Stimulated activated CD8-positive, alpha-beta memory T cell treated with anti-CD3 and anti-CD28 coated beads, Interleukin-7, amount 100 ng/mL, for 4 hours (primary cell): Measurements from ENCODE around the gene ZNF74.
"Not testable (repeated sequence)": the region's sequence is repeated elsewhere in the genome, so short reads cannot be mapped to it uniquely, and the experiment has no call there.

Source experiments
- DNase-seq, 2 donors: peaks; one replicate each; pipeline ENCODE4 v3.0.0-alpha.2; 2020; ENCODE audit warnings: low read depth in 2 of 2

Gene ZNF74

DNA sequence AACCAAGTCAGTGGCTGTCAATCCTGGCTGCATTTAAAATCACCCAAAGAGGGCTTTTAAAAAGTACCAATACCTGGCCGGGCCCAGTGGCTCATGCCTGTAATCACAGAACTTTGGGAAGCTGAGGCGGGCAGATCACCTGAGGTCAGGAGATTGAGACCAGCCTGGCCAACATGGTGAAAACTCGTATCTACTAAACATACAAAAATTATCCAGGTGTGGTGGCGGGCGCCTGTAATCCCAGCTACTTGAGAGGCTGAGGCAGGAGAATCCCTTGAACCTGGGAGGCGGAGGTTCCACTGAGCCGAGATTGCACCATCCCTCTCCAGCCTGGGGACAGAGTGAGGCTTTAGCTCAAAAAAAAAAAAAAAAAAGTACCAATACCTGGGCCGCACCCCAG, 17.7 kb upstream of the ZNF74 start:
- not testable (repeated sequence) for DNase-seq

DNA sequence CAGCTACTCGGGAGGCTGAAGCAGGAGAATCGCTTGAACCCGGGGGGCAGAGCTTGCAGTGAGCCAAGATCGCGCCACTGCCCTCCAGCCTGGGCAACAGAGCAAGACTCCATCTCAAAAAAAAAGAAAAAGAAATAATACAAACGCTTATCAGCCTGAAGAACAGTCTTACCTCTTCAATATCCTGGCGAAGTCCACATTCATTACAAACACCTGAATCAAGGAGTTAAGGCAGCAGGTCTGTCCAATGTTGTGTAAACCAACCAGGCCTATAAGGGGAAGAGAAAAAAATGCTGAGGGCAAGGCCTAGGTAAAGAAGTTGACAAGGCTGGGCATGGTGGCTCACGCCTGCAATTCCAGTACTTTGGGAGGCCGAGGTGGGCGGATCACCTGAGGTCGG, 17.0 kb upstream of the ZNF74 start:
- DNase-seq, result not testable (repeated sequence)

DNA sequence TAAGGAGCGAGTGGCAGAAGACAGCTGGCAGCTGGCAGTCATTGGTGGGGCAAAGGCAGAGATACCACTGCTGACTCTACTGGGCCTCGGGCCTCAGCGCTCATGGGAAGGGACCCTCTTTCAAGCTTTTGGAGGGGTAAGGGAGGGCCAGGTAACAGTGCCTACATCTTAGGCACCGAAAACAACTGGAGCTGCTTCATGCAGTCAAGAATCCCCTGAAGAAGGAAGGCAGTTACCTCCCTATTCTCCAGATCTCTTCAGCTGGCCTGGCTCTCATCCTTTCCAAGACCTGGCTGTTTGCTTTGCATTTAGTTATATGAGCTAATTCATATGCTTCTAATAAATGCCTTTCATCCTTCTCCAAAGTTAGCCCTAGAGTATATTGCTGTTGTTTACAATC, 15.8 kb upstream of the ZNF74 start:
- DNase-seq, result no peak

DNA sequence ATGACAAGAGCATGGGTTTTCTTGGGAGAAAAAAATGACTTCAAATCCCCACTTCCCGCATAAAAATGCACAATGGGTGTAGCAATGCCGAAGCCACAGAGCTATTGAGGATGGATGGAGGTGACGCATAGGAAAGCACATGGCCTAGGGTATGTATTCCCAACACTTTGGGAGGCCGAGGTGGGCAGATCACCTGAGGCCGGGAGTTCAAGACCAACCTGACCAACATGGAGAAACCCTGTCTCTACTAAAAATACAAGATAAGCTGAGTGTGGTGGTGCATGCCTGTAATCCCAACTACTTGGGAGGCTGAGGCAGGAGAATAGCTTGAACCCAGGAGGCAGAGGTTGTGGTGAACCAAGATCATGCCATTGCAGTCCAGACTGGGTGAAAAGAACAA, 15.3 kb upstream of the ZNF74 start:
- DNase-seq, result not testable (repeated sequence)

GRCh38 chr22:20380486-20380885, 13.5 kb upstream of the ZNF74 start:
- no peak for DNase-seq

GRCh38 chr22:20383538-20383937, 10.4 kb upstream of the ZNF74 start:
- no peak for DNase-seq

- no peak for DNase-seq
Observed at GRCh38 chr22:20384171-20384570, 9.8 kb upstream of the ZNF74 start.

DNA sequence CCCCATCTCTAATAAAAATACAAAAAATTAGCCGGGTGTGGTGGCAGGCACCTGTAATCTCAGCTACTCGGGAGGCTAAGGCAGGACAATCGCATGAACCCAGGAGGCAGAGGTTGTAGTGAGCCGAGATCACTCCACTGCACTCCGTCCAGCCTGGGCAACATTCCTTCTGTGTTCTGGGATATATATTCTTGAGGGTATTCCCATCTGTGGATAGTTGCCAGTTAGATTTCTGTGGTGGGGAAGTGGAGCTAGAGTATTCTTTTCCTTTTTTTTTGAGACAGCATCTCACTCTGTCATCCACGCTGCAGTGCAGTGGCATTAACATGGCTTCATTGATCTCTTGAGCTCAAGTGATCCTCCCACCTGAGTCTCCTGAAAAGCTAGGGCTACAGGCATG, 9.1 kb upstream of the ZNF74 start:
- no peak for DNase-seq

DNA sequence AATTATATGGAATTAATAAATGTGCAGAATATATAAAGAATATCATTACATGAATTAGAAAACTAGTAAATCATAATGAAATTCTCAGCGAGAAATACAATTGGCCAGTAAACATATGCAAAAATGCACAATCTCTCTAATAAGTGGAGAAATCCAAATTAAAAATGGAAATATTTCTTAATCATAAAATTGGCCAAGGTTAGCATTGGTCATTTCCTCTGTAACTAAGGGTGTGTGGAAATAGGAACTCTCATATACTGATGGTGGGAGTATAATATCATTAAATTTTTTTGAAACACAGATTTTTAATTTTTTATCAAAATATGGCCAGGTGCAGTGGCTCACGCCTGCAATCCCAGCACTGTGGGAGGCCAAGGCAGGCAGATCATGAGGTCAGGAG, 7.6 kb upstream of the ZNF74 start:
- DNase-seq, result no peak

- no peak for DNase-seq
Observed at GRCh38 chr22:20386972-20387371, 7.0 kb upstream of the ZNF74 start.

- DNase-seq, result no peak
Observed at GRCh38 chr22:20388200-20388599, 5.8 kb upstream of the ZNF74 start.

DNA sequence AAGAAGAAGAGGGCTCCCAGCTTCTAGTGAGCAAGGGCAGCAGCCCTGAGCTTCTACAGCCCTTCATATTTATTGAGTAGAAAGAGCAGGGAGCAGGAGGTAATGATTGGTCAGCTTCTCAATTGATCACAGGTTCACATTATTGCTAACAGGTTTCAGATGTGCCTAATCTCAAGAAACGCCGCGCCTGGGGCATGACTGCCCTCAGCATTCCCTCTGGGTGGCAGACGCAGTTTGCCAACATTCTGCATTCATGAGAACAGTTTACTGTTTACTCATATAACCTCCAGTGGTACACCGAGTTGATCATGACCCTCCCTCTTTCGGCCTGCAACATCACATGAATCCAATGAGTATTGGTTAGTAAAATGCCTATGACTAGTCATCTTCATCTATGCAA, 4.7 kb upstream of the ZNF74 start:
- DNase-seq, result no peak

GRCh38 chr22:20390394-20390907, 3.5 kb upstream of the ZNF74 start:
- no peak for DNase-seq

GRCh38 chr22:20391222-20391621, 2.7 kb upstream of the ZNF74 start:
- no peak for DNase-seq

- DNase-seq, result not testable (repeated sequence)
Observed at GRCh38 chr22:20392365-20392881, 1.5 kb upstream of the ZNF74 start.

- DNase-seq, result no peak
Observed at GRCh38 chr22:20392983-20393704, 807 bp upstream of the ZNF74 start.

GRCh38 chr22:20395181-20395906, 1.4 kb downstream of the ZNF74 start:
- no peak for DNase-seq

GRCh38 chr22:20395907-20396287, 1.9 kb downstream of the ZNF74 start:
- no peak for DNase-seq

DNA sequence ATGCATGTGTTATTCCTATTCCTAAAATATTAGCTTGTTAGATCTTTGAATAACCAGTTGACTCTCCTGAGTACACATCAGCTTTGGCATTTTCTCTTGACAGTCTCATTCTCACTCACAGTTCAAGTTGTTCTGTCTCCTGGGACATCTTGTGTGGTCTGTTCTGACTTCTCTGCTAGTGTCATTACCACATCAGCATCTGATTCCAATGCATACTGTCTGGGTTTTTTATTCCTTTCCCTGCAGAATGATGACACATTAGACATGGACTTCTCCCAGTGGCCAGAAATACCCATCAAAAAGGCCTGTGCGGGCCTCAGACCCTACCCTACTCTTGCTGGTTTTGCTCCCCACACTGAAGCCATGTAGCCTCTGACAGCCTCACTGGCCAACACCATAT, 2.7 kb downstream of the ZNF74 start:
- DNase-seq, result no peak

DNA sequence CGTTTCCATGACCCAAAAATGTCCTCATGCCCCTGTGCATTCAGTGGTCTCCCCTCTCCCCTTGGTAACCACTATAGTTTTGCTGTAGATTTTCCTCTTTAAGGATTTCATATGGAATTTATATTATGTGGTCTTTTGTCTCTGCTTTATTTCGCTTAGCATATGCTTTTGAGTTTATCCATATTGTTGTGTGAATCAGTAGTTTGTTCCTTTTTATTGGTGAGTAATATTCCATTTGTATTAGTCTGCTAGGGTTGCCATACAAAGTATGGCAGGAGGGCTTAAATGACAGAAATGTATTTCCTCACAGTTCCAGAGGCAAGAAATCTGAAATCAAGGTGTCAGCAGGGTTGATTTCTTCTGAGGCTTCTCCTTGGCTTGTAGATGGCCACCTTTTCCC, 3.5 kb downstream of the ZNF74 start:
- DNase-seq, result no peak

DNA sequence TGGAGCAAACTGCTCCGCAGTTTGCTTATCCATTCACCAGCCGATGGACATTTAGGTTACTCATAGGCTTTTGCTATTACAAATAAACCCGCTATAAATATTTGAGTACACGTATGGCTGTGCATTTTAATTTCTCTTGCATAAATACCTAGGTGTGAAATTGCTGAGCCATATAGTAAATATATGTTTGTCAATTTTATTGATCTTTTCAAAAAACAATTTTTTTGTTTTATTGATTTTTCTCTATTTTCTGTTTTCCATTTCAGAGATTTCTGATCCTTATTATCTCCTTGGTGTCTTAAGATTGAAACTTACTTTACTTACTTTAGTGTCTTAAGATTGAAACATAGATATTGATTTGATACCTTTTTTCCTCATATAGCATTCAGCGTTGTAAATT, 4.5 kb downstream of the ZNF74 start:
- DNase-seq, result no peak

- no peak for DNase-seq
Observed at GRCh38 chr22:20399866-20400605, 6.1 kb downstream of the ZNF74 start.
